Caki2 (cell line): Measurements from ENCODE around the gene TUT7. TPM values are rescaled to one million over a fixed set of nuclear protein-coding genes. Genes with fewer than 3 reads are reported as not detected.
A peak's percentile ranks its signal among the peaks of the same experiment; 100 is the strongest.
"Not testable (repeated sequence)": the region's sequence is repeated elsewhere in the genome, so short reads cannot be mapped to it uniquely, and the experiment has no call there.

ENCODE experiments used
- DNase-seq: peaks from one replicate; pipeline ENCODE4 v3.0.0-alpha.2; 2015; ENCODE audit warnings: low read depth
- in situ Hi-C: cut with HindIII; loops from 2 replicates; pipeline ENCODE4 v1.10.0; 2016; ENCODE audit warnings: low sequenced_read_pairs, low pct_unique_long_range_greater_than_20kb, mixed read lengths
- total RNA-seq: library from RNA; depleted of rRNA; stranded (reverse); fragments of >200 nt; shearing (Covaris generic); gene quantifications from 2 replicates; pipeline ENCODE4 v1.2.3, GENCODE V29; 2014; ENCODE audit warnings: low replicate concordance; rRNA removed

The TUT7 gene
- 3.4 and 8.8 TPM in 2 replicates for total RNA-seq

GRCh38 chr9:86354011-86354817 is at the start of gene TUT7:
TSS of gene TUT7 (minus strand) at chr9:86354410. CDS start at chr9:86353199, 1,211 bp downstream.
- in situ Hi-C loops = no loop called here
- DNase-seq = peak; percentile 92

- in situ Hi-C loops = loop anchor here (25.0 kb wide), 1 partner anchor 935 kb away; no protein-coding TSS in a partner anchor
- DNase-seq = no peak
These were observed 48.4 kb upstream of the TUT7 start for GRCh38 chr9:86402591-86402990.

GRCh38 chr9:86396412-86396811 is 42.2 kb upstream of the TUT7 start:
- in situ Hi-C loops = no loop called here
- DNase-seq = no peak

DNA sequence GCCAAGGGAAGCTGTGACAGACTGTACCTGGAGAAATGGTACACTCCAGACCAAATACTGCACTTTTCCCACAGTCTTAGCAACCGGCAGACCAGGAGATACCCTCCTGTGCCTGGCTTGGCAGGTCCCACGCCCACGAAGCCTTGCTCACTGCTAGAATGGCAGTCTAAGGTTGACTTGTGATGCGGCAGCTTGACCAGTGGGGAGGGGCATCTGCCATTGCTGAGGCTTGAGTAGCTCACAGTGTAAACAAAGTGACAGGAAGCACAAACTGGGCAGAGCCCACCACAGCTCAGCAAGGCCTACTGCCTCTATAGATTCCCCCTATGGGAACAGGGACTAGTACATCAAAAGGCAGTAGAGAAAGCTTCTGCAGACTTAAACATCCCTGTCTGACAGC is 36.0 kb upstream of the TUT7 start:
- in situ Hi-C loops, DNase-seq: not testable (repeated sequence)

- in situ Hi-C loops = no loop called here
- DNase-seq = no peak
These were observed 35.4 kb upstream of the TUT7 start for GRCh38 chr9:86389628-86390027.

GRCh38 chr9:86387376-86387775 is 33.2 kb upstream of the TUT7 start:
- in situ Hi-C loops = no loop called here
- no peak for DNase-seq

GRCh38 chr9:86383000-86383399 is 28.8 kb upstream of the TUT7 start:
- DNase-seq, in situ Hi-C loops: not testable (repeated sequence)

- in situ Hi-C loops = no loop called here
- no peak for DNase-seq
These were observed 21.8 kb upstream of the TUT7 start for GRCh38 chr9:86376016-86376415.

GRCh38 chr9:86369810-86370209 is 15.6 kb upstream of the TUT7 start:
- in situ Hi-C loops = no loop called here
- no peak for DNase-seq

DNA sequence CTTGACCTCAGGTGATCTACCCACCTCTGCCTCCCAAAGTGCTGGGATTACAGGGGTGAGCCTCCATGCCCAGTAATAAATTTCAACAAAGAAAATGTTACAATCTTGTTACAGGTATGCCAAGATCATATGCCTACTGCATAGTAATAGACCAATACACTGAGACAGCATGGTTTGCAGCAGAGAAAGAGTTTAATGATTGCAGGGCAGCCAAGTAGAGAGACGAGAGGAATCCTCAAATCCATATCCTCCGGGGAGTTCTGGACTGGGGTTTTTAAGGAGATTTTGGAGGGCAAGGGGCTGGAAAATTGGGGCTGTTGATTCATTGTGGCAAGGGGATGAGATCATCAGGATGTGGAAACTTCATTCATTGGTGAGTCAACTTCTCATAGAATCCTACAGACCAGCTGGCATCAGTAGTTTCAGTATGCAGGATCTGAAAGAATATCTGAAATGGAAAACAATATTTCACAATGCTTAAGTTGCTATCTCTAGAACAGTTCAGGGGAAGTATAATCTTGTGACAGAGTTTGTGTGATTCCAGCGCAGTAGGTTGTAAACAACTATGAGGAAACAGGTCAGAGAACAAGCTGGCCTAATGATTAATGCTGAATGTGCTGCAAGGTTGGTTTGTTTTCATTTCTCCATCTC is 14.8 kb upstream of the TUT7 start:
- no peak for DNase-seq
- in situ Hi-C loops = no loop called here

DNA sequence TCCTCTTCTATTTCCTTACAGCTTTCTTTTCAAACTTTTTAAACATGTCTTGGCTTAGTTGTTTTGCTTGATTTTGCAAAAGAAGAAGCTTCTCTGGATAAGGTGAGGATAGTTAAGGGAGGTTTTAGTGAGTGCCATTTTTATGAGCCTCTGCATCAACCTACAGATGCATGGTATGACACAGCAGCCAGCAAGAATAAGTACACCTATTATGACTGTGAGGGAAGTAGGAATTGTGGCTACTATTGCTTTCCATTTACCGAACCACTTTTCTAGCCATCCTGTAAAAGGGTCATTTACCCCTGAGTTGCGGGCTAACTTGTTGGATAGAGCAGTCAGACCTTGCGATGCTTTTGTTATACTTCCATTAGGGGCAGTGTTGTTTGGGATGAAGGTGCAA is 7.0 kb upstream of the TUT7 start:
- DNase-seq = no peak
- in situ Hi-C loops = no loop called here

GRCh38 chr9:86359151-86359879 is 5.1 kb upstream of the TUT7 start:
- in situ Hi-C loops = no loop called here
- DNase-seq = no peak

DNA sequence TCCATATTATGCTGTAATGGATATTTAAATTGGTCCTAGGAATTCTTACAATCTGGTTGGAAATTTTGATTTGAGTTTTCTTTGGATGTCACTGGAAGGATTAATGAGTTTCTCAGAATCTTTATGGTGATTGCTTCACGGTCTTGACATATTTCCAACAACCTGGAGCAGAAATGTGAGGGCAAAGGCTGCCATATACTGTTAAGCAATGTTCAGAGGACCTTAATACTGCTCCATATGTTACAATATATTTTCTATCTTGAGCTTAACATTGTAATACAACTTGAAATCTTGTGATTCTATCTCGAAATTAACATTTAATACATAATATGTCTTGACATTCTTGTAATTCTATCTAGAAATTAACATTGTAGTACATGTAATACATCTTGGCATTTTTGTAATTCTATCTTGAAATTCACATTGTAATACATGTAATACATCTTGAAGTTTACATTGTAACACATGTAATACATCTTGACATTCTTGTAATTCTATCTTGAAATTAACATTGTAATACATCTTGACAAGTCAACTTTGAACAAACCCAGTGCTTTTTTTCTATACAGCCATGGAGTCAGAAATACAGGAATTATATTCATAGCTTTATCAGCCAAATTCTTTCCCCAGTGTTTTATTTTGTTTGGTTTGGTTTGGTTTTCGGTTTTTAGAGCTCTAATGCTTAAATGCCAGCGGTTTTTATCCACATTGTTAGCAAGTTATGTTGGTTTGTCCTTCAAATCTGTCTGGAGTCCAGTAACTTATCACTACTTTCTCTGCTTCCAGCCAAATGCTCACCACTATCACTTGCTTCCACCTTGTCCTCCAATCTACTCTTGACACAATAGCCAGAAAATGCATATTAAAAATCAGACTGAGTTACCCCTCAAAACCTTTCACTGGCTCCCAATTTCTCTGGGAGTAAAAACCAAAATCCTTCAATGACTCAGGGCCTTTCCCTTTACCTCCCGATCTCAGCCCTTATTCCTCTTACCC is 3.0 kb upstream of the TUT7 start:
- no peak for DNase-seq
- in situ Hi-C loops = no loop called here

GRCh38 chr9:86355814-86356213 is 1.6 kb upstream of the TUT7 start:
- DNase-seq = no peak
- in situ Hi-C loops = no loop called here

- no peak for DNase-seq
- in situ Hi-C loops = no loop called here
These were observed 654 bp upstream of the TUT7 start for GRCh38 chr9:86354818-86355309.

GRCh38 chr9:86353655-86354010 is 577 bp downstream of the TUT7 start:
- DNase-seq = no peak
- in situ Hi-C loops = no loop called here

GRCh38 chr9:86352440-86353077 is 1.7 kb downstream of the TUT7 start:
- in situ Hi-C loops = no loop called here
- DNase-seq = no peak
